NCI-H2227 (cell line): ENCODE results near the gene LGALS7.

Experiments
- DNase-seq: peaks from one replicate; lab custom pipeline; 2025; ENCODE audit not compliant: unreplicated experiment; lab: John Stamatoyannopoulos, UW

LGALS7 gene

GRCh38 chr19:38740932-38741331 lies 32.4 kb downstream of the LGALS7 start:
- no peak for DNase-seq

GRCh38 chr19:38740257-38740592 lies 33.1 kb downstream of the LGALS7 start:
- DNase-seq = no peak

GRCh38 chr19:38739440-38740256 lies 33.7 kb downstream of the LGALS7 start:
- no peak for DNase-seq

GRCh38 chr19:38737921-38738737 lies 35.2 kb downstream of the LGALS7 start:
- no peak for DNase-seq

- DNase-seq = no peak
Observed at GRCh38 chr19:38737281-38737865, 35.9 kb downstream of the LGALS7 start.

- peak; percentile 93 for DNase-seq
Observed at GRCh38 chr19:38736413-38737280, 36.7 kb downstream of the LGALS7 start.

GRCh38 chr19:38736036-38736412 lies 37.3 kb downstream of the LGALS7 start:
- DNase-seq = peak; percentile 91

- peak; percentile 91 for DNase-seq
Observed at GRCh38 chr19:38735257-38735686, 38.0 kb downstream of the LGALS7 start.

- no peak for DNase-seq
Observed at GRCh38 chr19:38734426-38735256, 38.7 kb downstream of the LGALS7 start.

- no peak for DNase-seq
Observed at GRCh38 chr19:38734176-38734425, 39.2 kb downstream of the LGALS7 start.

- DNase-seq = no peak
Observed at GRCh38 chr19:38733493-38734175, 39.7 kb downstream of the LGALS7 start.

- DNase-seq = no peak
Observed at GRCh38 chr19:38733241-38733492, 40.1 kb downstream of the LGALS7 start.

GRCh38 chr19:38731654-38732301 lies 41.5 kb downstream of the LGALS7 start:
- DNase-seq = no peak

- no peak for DNase-seq
Observed at GRCh38 chr19:38730731-38731589, 42.4 kb downstream of the LGALS7 start.

- no peak for DNase-seq
Observed at GRCh38 chr19:38730470-38730730, 42.9 kb downstream of the LGALS7 start.

GRCh38 chr19:38729653-38730469 lies 43.5 kb downstream of the LGALS7 start:
- peak; percentile 94 for DNase-seq

GRCh38 chr19:38728752-38729541 lies 44.4 kb downstream of the LGALS7 start:
- DNase-seq = no peak
